GM12874 (cell line): ENCODE data around the gene SORL1.

Experiments
- CTCF ChIP-seq: IDR thresholded peaks from 2 replicates; pipeline ENCODE4 v1.5.1; 2011; ENCODE audit warnings: low read depth, mild to moderate bottlenecking, control low read depth, low read length, moderate library complexity; ENCODE audit not compliant: insufficient read depth

The SORL1 gene

GRCh38 chr11:121583825-121584224 lies 131.7 kb downstream of the SORL1 start:
- TF ChIP-seq CTCF = no peak

- no peak for TF ChIP-seq CTCF
Measured at GRCh38 chr11:121586750-121587149, 134.6 kb downstream of the SORL1 start.

- TF ChIP-seq CTCF = no peak
Measured at GRCh38 chr11:121587182-121587581, 135.1 kb downstream of the SORL1 start.

- no peak for TF ChIP-seq CTCF
Measured at GRCh38 chr11:121588747-121589146, 136.6 kb downstream of the SORL1 start.

- TF ChIP-seq CTCF = no peak
Measured at GRCh38 chr11:121589946-121590537, 137.9 kb downstream of the SORL1 start.

GRCh38 chr11:121590772-121591404 lies 138.8 kb downstream of the SORL1 start:
- TF ChIP-seq CTCF = no peak

- peak; percentile 64; the same call in 1 of the 2 replicates for TF ChIP-seq CTCF
Measured at GRCh38 chr11:121591405-121592033, 139.4 kb downstream of the SORL1 start.
